PC-3 (cell line): ENCODE measurements around the gene MYH10. TPM values are rescaled to one million over a fixed set of nuclear protein-coding genes. Genes with fewer than 3 reads are reported as not detected.

ENCODE experiments used
- ATAC-seq: fragments of 200-7000 bp; cut with Tn5 transposase; 2 replicates; pipeline ENCODE4 v1.9.1; 2020; ENCODE audit warnings: mild to moderate bottlenecking, moderate library complexity
- BruUV-seq: library from RNA; stranded (reverse); fragments of 400-500 nt; replicated peaks from 2 replicates; lab custom pipeline; 2021; lab: Mats Ljungman, UMichigan
- CTCF ChIA-PET: fragments of 300-600 bp; sonication (Branson Sonifier 250); formaldehyde crosslinking; loops from one replicate; lab custom pipeline; 2022; ENCODE audit warnings: antibody characterized with exemption; lab: Charles Lee
- POLR2A ChIA-PET: fragments of 300-600 bp; sonication (Branson Sonifier 250); formaldehyde crosslinking; loops from one replicate; lab custom pipeline; 2022; ENCODE audit warnings: antibody characterized with exemption; ENCODE audit not compliant: unreplicated experiment; lab: Charles Lee
- DNase-seq: peaks from one replicate; pipeline ENCODE4 v3.0.0-alpha.2; 2015
- H2AFZ ChIP-seq: fragments of 300-600 bp; sonication (generic); 2 replicates; pipeline ENCODE4 v1.6.0; 2016; ENCODE audit warnings: antibody characterized with exemption, low read length
- H3F3A ChIP-seq: fragments of 300-600 bp; sonication (generic); one replicate; pipeline ENCODE4 v1.6.0; 2017; ENCODE audit warnings: antibody characterized with exemption, low read length, control low read depth, mild to moderate bottlenecking; ENCODE audit not compliant: unreplicated experiment
- H3K27ac ChIP-seq: fragments of 300-600 bp; sonication (generic); 2 replicates; pipeline ENCODE4 v1.5.1; 2016; ENCODE audit warnings: mild to moderate bottlenecking, low read length
- H3K27me3 ChIP-seq: fragments of 300-600 bp; sonication (generic); 2 replicates; pipeline ENCODE4 v1.6.1; 2016; ENCODE audit warnings: low read length, mixed read lengths
- H3K36me3 ChIP-seq: fragments of 300-600 bp; sonication (generic); 2 replicates; pipeline ENCODE4 v1.6.1; 2016; ENCODE audit warnings: low read depth, mixed run types, low read length, mixed read lengths
- H3K4me1 ChIP-seq: fragments of 300-600 bp; sonication (generic); 2 replicates; pipeline ENCODE4 v1.5.1; 2016; ENCODE audit warnings: low read length; ENCODE audit not compliant: insufficient read depth
- H3K4me2 ChIP-seq: fragments of 300-600 bp; sonication (generic); 2 replicates; pipeline ENCODE4 v1.6.0; 2016; ENCODE audit warnings: low read length
- H3K4me3 ChIP-seq: fragments of 300-600 bp; sonication (generic); 2 replicates; pipeline ENCODE4 v1.5.1; 2016; ENCODE audit warnings: mild to moderate bottlenecking, low read length, mixed read lengths
- H3K79me2 ChIP-seq: fragments of 300-600 bp; sonication (generic); 2 replicates; pipeline ENCODE4 v1.6.1; 2017; ENCODE audit warnings: low read length, mixed read lengths
- H3K9ac ChIP-seq: fragments of 300-600 bp; sonication (generic); 2 replicates; pipeline ENCODE4 v1.6.0; 2016; ENCODE audit warnings: mild to moderate bottlenecking, low read length
- H3K9me2 ChIP-seq: fragments of 300-600 bp; sonication (generic); replicated peaks from 2 replicates; pipeline ENCODE4 v1.6.1; 2016; ENCODE audit warnings: mixed run types, low read length, mixed read lengths
- H3K9me3 ChIP-seq: fragments of 300-600 bp; sonication (generic); 2 replicates; pipeline ENCODE4 v1.6.1; 2016; ENCODE audit warnings: low read length, mixed read lengths
- H4K20me1 ChIP-seq: fragments of 300-600 bp; sonication (generic); 2 replicates; pipeline ENCODE4 v1.6.1; 2016; ENCODE audit warnings: low read length, mixed read lengths
- CTCF ChIP-seq: fragments of 300-600 bp; sonication (generic); conservative IDR thresholded peaks from 2 replicates; pipeline ENCODE4 v1.5.1; 2017; ENCODE audit warnings: antibody characterized with exemption, low read depth, mild to moderate bottlenecking, low read length
- EZH2 ChIP-seq: fragments of 300-600 bp; sonication (generic); IDR thresholded peaks from one replicate; pipeline ENCODE4 v1.6.1; 2017; ENCODE audit warnings: antibody characterized with exemption, mild to moderate bottlenecking, low read length; ENCODE audit not compliant: unreplicated experiment
- EZH2phosphoT487 ChIP-seq: fragments of 300-600 bp; sonication (generic); IDR thresholded peaks from 2 replicates; pipeline ENCODE4 v1.6.1; 2018; ENCODE audit warnings: mild to moderate bottlenecking, antibody characterized with exemption, low read length, borderline replicate concordance
- intact Hi-C: fragments of 100-400 bp; cut with micrococcal nuclease; formaldehyde crosslinking; loops from 2 replicates; pipeline ENCODE4 v1.9.0; 2023
- total RNA-seq: library from RNA; depleted of rRNA; stranded (reverse); fragments of >200 nt; gene quantifications from 2 replicates; pipeline ENCODE4 v1.2.3, GENCODE V29; 2014

MYH10 gene
- total RNA-seq, 1 experiment from 2014 or later: 44.6 TPM

GRCh38 chr17:8435245-8436168 is 195.0 kb downstream of the MYH10 start, which contains the start of gene NDEL1:
NDEL1 (plus strand) TSS chr17:8435884; CDS start chr17:8444272, 8,388 bp downstream.
- H3K9me2 ChIP-seq: no peaks in the 10 kb centered on the region
- H3F3A ChIP-seq: no peaks in the 10 kb centered on the region
- no peaks in the 10 kb centered on the region for H3K27me3 ChIP-seq
- DNase-seq (peak; percentile 94), ATAC-seq (peak; percentile 98)
- H3K79me2 ChIP-seq: peaks cover 47% of the 10 kb centered on the region
- no peaks in the 10 kb centered on the region; the same call in 1 of the 2 replicates for H3K4me1 ChIP-seq
- H2AFZ ChIP-seq: peak within 1 kb of the TSS; percentile 79
- peak within 1 kb of the TSS; percentile 97 for H3K4me2 ChIP-seq
- peak within 1 kb of the TSS; percentile 91 for H3K4me3 ChIP-seq
- peaks cover 5% of the 10 kb centered on the region for H3K36me3 ChIP-seq
- intact Hi-C loops: loop anchor here (1.0 kb wide), 1 partner anchor 52 kb away; the partner anchor contains the start of gene RPL26
- TF ChIP-seq EZH2: no peak
- TF ChIP-seq CTCF: no peak
- TF ChIP-seq EZH2phosphoT487: no peak
- ChIA-PET CTCF (interaction anchor here (1.2 kb wide), 2 partner anchors 25 to 52 kb away, joined by 6 to 12 read pairs; no protein-coding TSS in a partner anchor), POLR2A (interaction anchor here (0.5 to 0.6 kb wide), 3 partner anchors 9 to 218 kb away, joined by 3 to 10 read pairs (median 10); no protein-coding TSS in a partner anchor)
- H3K27ac ChIP-seq: peak within 1 kb of the TSS; percentile 78
- H3K9ac ChIP-seq: peak within 1 kb of the TSS; percentile 97
- H4K20me1 ChIP-seq: peaks cover 20% of the 10 kb centered on the region
- TSS peak; percentile 99 for BruUV-seq
- no peaks in the 10 kb centered on the region for H3K9me3 ChIP-seq

GRCh38 chr17:8430966-8431365 is 199.6 kb downstream of the MYH10 start:
- Histone ChIP-seq H3K9me3 (no peaks in the 10 kb centered on the region), H2AFZ (no peak overlapping the region), H3K36me3 (no peaks in the 10 kb centered on the region), H3K4me2 (no peak overlapping the region), H3K9ac (no peak overlapping the region), H3K4me3 (no peak overlapping the region), H3K27ac (no peak overlapping the region), H3K79me2 (peaks cover 2% of the 10 kb centered on the region), H4K20me1 (no peaks in the 10 kb centered on the region), H3F3A (no peaks in the 10 kb centered on the region), H3K27me3 (no peaks in the 10 kb centered on the region), H3K4me1 (no peaks in the 10 kb centered on the region), H3K9me2 (no peaks in the 10 kb centered on the region)
- ATAC-seq (no peak), DNase-seq (no peak)
- intact Hi-C loops: no loop called here
- POLR2A ChIA-PET: no interaction called here
- no TSS peak for BruUV-seq
- TF ChIP-seq EZH2phosphoT487: no peak
- TF ChIP-seq CTCF: no peak
- no peak for TF ChIP-seq EZH2
- CTCF ChIA-PET: no interaction called here
